ENCODE results near the gene SYCP2L. TPM values are rescaled to one million over a fixed set of nuclear protein-coding genes. Genes with fewer than 3 reads are reported as not detected.

SYCP2L gene
- total and polyA plus RNA-seq, 2 of the 8 experiments (the other 6 are each of a cell fraction or from before 2014, with no cell fraction given) = 1.7 to 4.2 TPM

- TF ChIP-seq ASH2L (IDR thresholded peaks at IDR 0.05; ENCODE audit: low read length) = no peak
- no peak for TF ChIP-seq EGR1 (IDR thresholded peaks at IDR 0.05; ENCODE audit: borderline replicate concordance, low read depth, low read length)
- TF ChIP-seq RBBP5 (IDR thresholded peaks at IDR 0.05; ENCODE audit: borderline replicate concordance, low read depth, low read length) = no peak
- TF ChIP-seq TAF7 (optimal IDR thresholded peaks at IDR 0.05; ENCODE audit: borderline replicate concordance, low read depth, low read length) = no peak
Observed at GRCh38 chr6:11021714-11022113, 134.9 kb downstream of the SYCP2L start (continued).
